BLaER1 treated with 17β-estradiol and CSF1 and Interleukin-3, amounts not matched to agents 10 nM and 100 nM (cell line): Measurements from ENCODE around the gene WNT7B.

Source experiments
- H3K27ac ChIP-seq, 11 experiments: shearing (Covaris generic); formaldehyde crosslinking; 2 replicates each; pipeline ENCODE4 v1.8.1; 2022
- H3K27me3 ChIP-seq, 11 experiments: shearing (Covaris generic); formaldehyde crosslinking; 2 replicates each; pipeline ENCODE4 v1.8.1; 2022
- H3K36me3 ChIP-seq, 11 experiments: shearing (Covaris generic); formaldehyde crosslinking; 2 replicates each; pipeline ENCODE4 v1.8.1; 2022
- H3K4me1 ChIP-seq, 10 experiments: shearing (Covaris generic); formaldehyde crosslinking; 2 replicates each; pipeline ENCODE4 v1.8.1; 2022
- H3K4me2 ChIP-seq, 11 experiments: shearing (Covaris generic); formaldehyde crosslinking; 2 replicates each; pipeline ENCODE4 v1.8.1; 2022
- H3K4me3 ChIP-seq, 10 experiments: shearing (Covaris generic); formaldehyde crosslinking; 2 replicates each; pipeline ENCODE4 v1.8.1; 2022
- H3K9ac ChIP-seq, 11 experiments: shearing (Covaris generic); formaldehyde crosslinking; 2 replicates each; pipeline ENCODE4 v1.8.1; 2022
- H3K9me3 ChIP-seq, 11 experiments: shearing (Covaris generic); formaldehyde crosslinking; replicated peaks in 1 of 11; 2 replicates each; pipeline ENCODE4 v1.8.1; 2022
- H4K20me1 ChIP-seq, 11 experiments: shearing (Covaris generic); formaldehyde crosslinking; 2 replicates each; pipeline ENCODE4 v1.8.1; 2022
- Cebpa-rat ChIP-seq, 11 experiments: shearing (Covaris generic); IDR thresholded peaks; 2 replicates each; pipeline ENCODE4 v1.8.1; 2022

The WNT7B gene

DNA sequence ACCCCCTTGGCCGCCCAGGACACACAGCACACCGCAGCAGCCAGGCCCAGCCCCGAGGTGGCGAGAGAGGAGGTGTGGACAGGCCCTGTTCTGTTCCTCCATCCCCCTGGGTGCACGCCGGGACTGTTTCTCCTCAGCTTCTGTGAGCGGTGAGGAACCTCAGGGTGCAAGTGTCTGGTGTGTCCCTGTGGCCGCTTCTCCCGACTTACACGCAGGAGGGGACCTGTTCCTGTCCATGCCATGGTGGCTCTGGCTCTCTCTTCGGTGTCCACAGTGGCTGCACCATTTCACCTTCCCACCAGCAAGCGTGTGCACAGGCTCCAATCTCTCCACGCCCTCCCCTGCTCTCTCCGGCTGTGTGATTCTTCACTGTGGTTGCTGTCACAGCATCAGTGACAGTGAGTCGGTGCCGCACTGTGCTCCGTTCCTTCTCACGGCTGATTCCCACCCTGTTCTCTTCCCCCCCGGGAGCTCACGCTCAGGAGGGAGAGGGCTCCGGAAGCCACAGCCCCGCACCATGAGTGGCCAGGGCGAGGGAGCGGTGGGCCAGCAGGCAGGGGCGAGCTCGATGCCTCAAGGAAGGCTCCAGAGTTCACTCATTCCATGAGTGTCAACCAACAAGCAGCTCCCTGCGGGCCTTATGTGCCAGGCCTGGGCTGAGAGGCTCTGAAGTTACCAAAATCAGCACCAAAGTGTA is 18.6 kb upstream of the WNT7B start:
- Histone ChIP-seq H3K36me3 (no peaks in the 10 kb centered on the region), H3K27me3 (no peaks in the 10 kb centered on the region), H3K9me3 (no peaks in the 10 kb centered on the region), H3K9ac (peak overlapping the region; percentile 65 to 80 (median 76); a peak in 21 of 22 replicates), H3K27ac (peak overlapping the region in 10 of 11 experiments; percentile 71 to 91 (median 89); a peak in 20 of 22 replicates), H3K4me1 (peaks cover 46 to 60% (median 55%) of the 10 kb centered on the region in 10 experiments), H3K4me2 (peak overlapping the region; percentile 60 to 96 (median 87)), H3K4me3 (no peak overlapping the region; a peak in 2 of 20 replicates), H4K20me1 (no peaks in the 10 kb centered on the region)
- no peak for TF ChIP-seq Cebpa-rat (IDR thresholded peaks at IDR 0.05)

- Histone ChIP-seq H3K27ac (peak overlapping the region in 7 of 11 experiments; percentile 86 to 91 (median 89); a peak in 10 of 22 replicates), H4K20me1 (no peaks in the 10 kb centered on the region), H3K9ac (peak overlapping the region in 5 of 11 experiments; percentile 67 to 80 (median 76); a peak in 5 of 22 replicates), H3K4me1 (peaks cover 46 to 56% (median 53%) of the 10 kb centered on the region in 10 experiments), H3K27me3 (no peaks in the 10 kb centered on the region), H3K9me3 (no peaks in the 10 kb centered on the region), H3K36me3 (no peaks in the 10 kb centered on the region), H3K4me3 (no peak overlapping the region), H3K4me2 (peak overlapping the region in 10 of 11 experiments; percentile 25 to 96 (median 88); a peak in 19 of 22 replicates)
- no peak for TF ChIP-seq Cebpa-rat (IDR thresholded peaks at IDR 0.05)
Observed at GRCh38 chr22:45994491-45995404, 17.8 kb upstream of the WNT7B start.

DNA sequence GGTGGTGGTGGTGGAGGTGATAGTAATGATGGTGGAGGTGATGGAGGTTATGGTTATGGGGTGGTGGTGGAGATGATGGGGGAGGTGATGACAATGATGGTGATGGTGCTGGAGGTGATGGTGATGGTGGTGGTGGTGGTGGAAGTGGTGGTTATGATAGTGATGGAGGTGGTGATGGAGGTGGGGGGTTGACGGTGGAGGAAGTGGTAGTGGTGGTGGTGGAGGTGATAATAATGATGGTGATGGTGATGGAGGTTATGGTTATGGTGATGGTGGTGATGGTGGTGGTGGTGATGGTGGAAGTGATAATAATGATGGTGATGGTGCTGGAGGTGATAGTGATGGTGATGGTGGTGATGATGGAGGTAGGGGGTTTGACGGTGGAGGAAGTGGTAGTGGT is 16.9 kb upstream of the WNT7B start:
- Histone ChIP-seq H3K36me3 (no peaks in the 10 kb centered on the region), H4K20me1 (no peaks in the 10 kb centered on the region), H3K4me2 (peak overlapping the region in 5 of 11 experiments; percentile 51 to 96 (median 91); a peak in 9 of 22 replicates), H3K9me3 (no peaks in the 10 kb centered on the region), H3K4me1 (peaks cover 40 to 49% (median 47%) of the 10 kb centered on the region in 10 experiments), H3K27ac (no peak overlapping the region), H3K4me3 (no peak overlapping the region), H3K27me3 (no peaks in the 10 kb centered on the region), H3K9ac (no peak overlapping the region)
- TF ChIP-seq Cebpa-rat (IDR thresholded peaks at IDR 0.05) = no peak

- H3K9me3 ChIP-seq = peaks cover under 1 to 6% (median 2%) of the 10 kb centered on the region in 11 experiments; a peak in 16 of 22 replicates
- H3K27ac ChIP-seq = no peak overlapping the region
- peaks cover 33 to 42% (median 40%) of the 10 kb centered on the region in 10 experiments for H3K4me1 ChIP-seq
- no peaks in the 10 kb centered on the region for H3K27me3 ChIP-seq
- no peak overlapping the region for H3K4me3 ChIP-seq
- no peaks in the 10 kb centered on the region for H3K36me3 ChIP-seq
- no peak for TF ChIP-seq Cebpa-rat (IDR thresholded peaks at IDR 0.05)
- no peak overlapping the region for H3K9ac ChIP-seq
- no peak overlapping the region for H3K4me2 ChIP-seq
- no peaks in the 10 kb centered on the region for H4K20me1 ChIP-seq
Observed at GRCh38 chr22:45993143-45993692, 16.3 kb upstream of the WNT7B start.

DNA sequence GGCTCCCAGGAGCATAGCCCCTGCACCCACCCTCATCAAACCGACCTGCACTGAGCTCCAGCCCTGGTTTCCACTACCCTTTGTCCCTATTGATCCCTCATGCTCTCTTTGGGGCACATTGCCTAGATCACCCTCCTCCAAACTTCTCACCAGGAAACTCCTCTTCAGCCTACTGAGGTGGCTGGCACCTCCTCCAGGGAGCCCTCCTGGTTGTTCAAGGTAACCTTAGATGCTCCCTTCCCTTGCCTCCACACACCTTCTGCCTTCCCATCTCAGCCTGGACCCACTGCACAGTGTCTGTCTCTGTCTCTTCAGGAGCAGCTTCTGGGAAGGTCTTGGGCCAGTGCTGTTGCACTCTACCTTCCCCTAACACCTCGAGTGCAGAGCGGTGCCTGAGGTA is 15.8 kb upstream of the WNT7B start:
- peaks cover 29 to 38% (median 36%) of the 10 kb centered on the region in 10 experiments for H3K4me1 ChIP-seq
- no peaks in the 10 kb centered on the region for H3K36me3 ChIP-seq
- H3K9ac ChIP-seq = no peak overlapping the region
- H3K27ac ChIP-seq = no peak overlapping the region
- H3K4me2 ChIP-seq = no peak overlapping the region
- peaks cover 5 to 10% (median 7%) of the 10 kb centered on the region in 11 experiments for H3K9me3 ChIP-seq
- no peaks in the 10 kb centered on the region for H3K27me3 ChIP-seq
- no peak for TF ChIP-seq Cebpa-rat (IDR thresholded peaks at IDR 0.05)
- no peak overlapping the region for H3K4me3 ChIP-seq
- H4K20me1 ChIP-seq = no peaks in the 10 kb centered on the region

DNA sequence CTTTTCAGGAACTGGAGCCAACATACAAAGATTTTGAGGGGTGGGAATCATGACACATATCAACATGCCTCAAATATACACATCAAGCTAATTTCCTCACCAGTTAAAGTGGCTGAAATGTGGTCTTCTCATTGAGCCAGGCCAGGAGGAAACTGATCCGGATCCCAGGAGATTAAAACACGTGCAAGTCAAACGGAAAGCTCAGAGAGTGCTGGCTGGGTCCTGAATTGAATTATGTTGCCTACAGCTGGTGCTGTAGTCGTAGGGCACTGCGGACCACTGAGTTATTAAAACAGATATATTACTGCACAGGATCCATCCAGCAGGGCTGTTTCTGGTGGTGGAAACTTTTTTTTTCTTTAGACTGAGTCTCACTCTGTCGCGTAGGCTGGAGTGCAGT is 14.1 kb upstream of the WNT7B start:
- H3K4me1 ChIP-seq = peaks cover 12 to 22% (median 21%) of the 10 kb centered on the region in 10 experiments
- H3K9ac ChIP-seq = peak overlapping the region in 1 of 11 experiments; percentile 33; a peak in 2 of 22 replicates
- H3K4me2 ChIP-seq = no peak overlapping the region
- no peak overlapping the region for H3K4me3 ChIP-seq
- H3K27me3 ChIP-seq = no peaks in the 10 kb centered on the region
- no peaks in the 10 kb centered on the region for H4K20me1 ChIP-seq
- no peaks in the 10 kb centered on the region; a peak in 1 of 22 replicates for H3K36me3 ChIP-seq
- peaks cover 21 to 27% (median 24%) of the 10 kb centered on the region in 11 experiments for H3K9me3 ChIP-seq
- no peak for TF ChIP-seq Cebpa-rat (IDR thresholded peaks at IDR 0.05)
- H3K27ac ChIP-seq = no peak overlapping the region

DNA sequence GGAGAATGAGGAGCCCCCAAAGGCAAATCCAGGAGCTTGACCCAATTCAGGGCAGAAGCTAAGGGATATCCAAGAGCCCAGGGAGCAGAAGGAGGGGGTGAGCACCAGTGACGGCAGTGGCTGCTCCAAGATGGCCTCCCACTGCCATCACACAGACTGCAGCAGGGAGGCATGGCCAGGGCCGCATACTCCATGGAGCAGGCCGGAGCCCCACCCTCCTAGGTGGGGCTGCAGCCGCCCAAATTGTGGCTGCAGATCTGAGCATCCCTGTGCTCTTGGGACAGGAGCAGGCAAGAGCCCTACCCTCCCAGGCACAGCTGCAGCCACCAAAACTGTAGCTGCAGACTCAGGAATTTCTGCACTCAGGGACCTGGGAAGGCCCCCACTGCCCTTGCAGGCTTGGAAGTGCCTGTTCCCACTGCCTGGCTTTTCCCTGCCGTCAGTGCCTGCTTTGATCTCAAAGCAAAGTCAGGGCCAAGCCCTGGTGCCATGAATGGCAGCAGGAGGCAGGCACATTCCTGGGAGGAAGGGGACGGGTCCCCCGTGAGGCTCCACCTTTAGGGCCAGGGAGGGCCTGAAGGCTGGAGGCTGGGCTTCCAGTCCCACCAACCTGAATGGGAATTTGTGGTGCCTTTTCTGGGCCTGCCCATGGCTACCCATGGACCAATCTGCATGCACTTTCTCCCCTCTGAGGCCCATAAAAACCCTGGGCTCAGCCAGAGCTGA is 10.3 kb upstream of the WNT7B start:
- TF ChIP-seq Cebpa-rat (IDR thresholded peaks at IDR 0.05) = no peak
- H3K36me3 ChIP-seq = no peaks in the 10 kb centered on the region; a peak in 1 of 22 replicates
- H3K4me3 ChIP-seq = no peak overlapping the region
- no peaks in the 10 kb centered on the region for H4K20me1 ChIP-seq
- no peak overlapping the region for H3K4me2 ChIP-seq
- H3K27ac ChIP-seq = no peak overlapping the region
- no peak overlapping the region for H3K9ac ChIP-seq
- H3K9me3 ChIP-seq = peaks cover 34 to 43% (median 39%) of the 10 kb centered on the region in 11 experiments
- H3K4me1 ChIP-seq = no peaks in the 10 kb centered on the region
- no peaks in the 10 kb centered on the region for H3K27me3 ChIP-seq

- Histone ChIP-seq H3K27ac (no peak overlapping the region), H4K20me1 (no peaks in the 10 kb centered on the region), H3K27me3 (no peaks in the 10 kb centered on the region), H3K4me1 (peaks cover 0 to under 1% (median 0%) of the 10 kb centered on the region in 10 experiments; a peak in 2 of 20 replicates), H3K4me2 (no peak overlapping the region), H3K36me3 (no peaks in the 10 kb centered on the region; a peak in 1 of 22 replicates), H3K4me3 (no peak overlapping the region), H3K9ac (no peak overlapping the region), H3K9me3 (peaks cover 34 to 43% (median 39%) of the 10 kb centered on the region in 11 experiments)
- no peak for TF ChIP-seq Cebpa-rat (IDR thresholded peaks at IDR 0.05)
Observed at GRCh38 chr22:45984316-45984916, 7.5 kb upstream of the WNT7B start.
